Effector memory CD8-positive, alpha-beta T cell (primary cell): ENCODE results near the gene PLXNB2.
A peak's percentile ranks its signal among the peaks of the same experiment; 100 is the strongest.

Experiments
- ATAC-seq: fragments of 150-1000 bp; cut with Tn5 transposase; replicated peaks from 2 replicates; pipeline ENCODE4 v1.10.0; 2021; ENCODE audit warnings: mild to moderate bottlenecking, moderate library complexity
- DNase-seq, 3 experiments: peaks; one replicate each; pipeline ENCODE4 v3.0.0; 2021
- H3K27ac Mint-ChIP-seq, 2 donors: one replicate each; pipeline ENCODE4 v1.8.0; 2022; ENCODE audit warnings: mild to moderate bottlenecking in 2 of 2, mixed read lengths in 2 of 2, moderate library complexity in 2 of 2
- H3K27me3 Mint-ChIP-seq, 2 donors: one replicate each; pipeline ENCODE4 v1.8.0; 2022; ENCODE audit warnings: mixed read lengths in 2 of 2
- H3K36me3 Mint-ChIP-seq: one replicate; pipeline ENCODE4 v1.8.0; 2022; ENCODE audit warnings: mild to moderate bottlenecking, moderate library complexity, mixed read lengths; ENCODE audit not compliant: insufficient read depth
- H3K4me1 Mint-ChIP-seq, 2 donors: one replicate each; pipeline ENCODE4 v1.8.0; 2022; ENCODE audit warnings: low read depth in 2 of 2, mixed read lengths in 2 of 2
- H3K4me3 Mint-ChIP-seq, 2 donors: one replicate each; pipeline ENCODE4 v1.8.0; 2022; ENCODE audit warnings: mild to moderate bottlenecking in 2 of 2, mixed read lengths in 2 of 2, moderate library complexity in 2 of 2
- H3K9me3 Mint-ChIP-seq, 2 donors: one replicate each; pipeline ENCODE4 v1.8.0; 2022; ENCODE audit warnings: mixed read lengths in 2 of 2

Gene PLXNB2

GRCh38 chr22:50272044-50272802 lies 35.2 kb downstream of the PLXNB2 start:
- H3K9me3 Mint-ChIP-seq = no peaks in the 10 kb centered on the region
- ATAC-seq (no peak), DNase-seq (no peak)
- no peak overlapping the region for H3K27ac Mint-ChIP-seq
- H3K36me3 Mint-ChIP-seq = peaks cover 12% of the 10 kb centered on the region
- H3K27me3 Mint-ChIP-seq = peaks cover 0 to 7% of the 10 kb centered on the region in 2 donors
- peak overlapping the region in 1 of 2 donors; percentile 40 for H3K4me3 Mint-ChIP-seq
- H3K4me1 Mint-ChIP-seq = peaks cover 8 to 13% of the 10 kb centered on the region in 2 donors

GRCh38 chr22:50271519-50271970 lies 35.9 kb downstream of the PLXNB2 start:
- no peaks in the 10 kb centered on the region for H3K9me3 Mint-ChIP-seq
- H3K36me3 Mint-ChIP-seq = peaks cover 10% of the 10 kb centered on the region
- H3K4me1 Mint-ChIP-seq = peaks cover 8 to 13% of the 10 kb centered on the region in 2 donors
- ATAC-seq (peak; percentile 11), DNase-seq (peak; percentile 36 to 38 (median 37))
- H3K27ac Mint-ChIP-seq = no peak overlapping the region
- H3K4me3 Mint-ChIP-seq = peak overlapping the region in 1 of 2 donors; percentile 74
- H3K27me3 Mint-ChIP-seq = peaks cover 0 to 7% of the 10 kb centered on the region in 2 donors

- no peak overlapping the region for H3K27ac Mint-ChIP-seq
- H3K27me3 Mint-ChIP-seq = peaks cover 0 to 7% of the 10 kb centered on the region in 2 donors
- H3K36me3 Mint-ChIP-seq = peaks cover 7% of the 10 kb centered on the region
- H3K4me1 Mint-ChIP-seq = peaks cover 8 to 13% of the 10 kb centered on the region in 2 donors
- H3K4me3 Mint-ChIP-seq = peak overlapping the region; percentile 74 to 79
- ATAC-seq = peak; percentile 70
- H3K9me3 Mint-ChIP-seq = no peaks in the 10 kb centered on the region
- peak; percentile 69 to 74 (median 73) for DNase-seq
Observed at GRCh38 chr22:50270666-50271394, 36.6 kb downstream of the PLXNB2 start.

- H3K9me3 Mint-ChIP-seq = no peaks in the 10 kb centered on the region
- ATAC-seq (peak; percentile 71), DNase-seq (peak; percentile 54 to 67 (median 63))
- peaks cover 8 to 13% of the 10 kb centered on the region in 2 donors for H3K4me1 Mint-ChIP-seq
- no peak within 1 kb of the TSS for H3K27ac Mint-ChIP-seq
- peaks cover 0 to 7% of the 10 kb centered on the region in 2 donors for H3K27me3 Mint-ChIP-seq
- H3K4me3 Mint-ChIP-seq = peak within 1 kb of the TSS; percentile 74 to 79
- H3K36me3 Mint-ChIP-seq = peaks cover 2% of the 10 kb centered on the region
Observed at GRCh38 chr22:50269970-50270665, 37.3 kb downstream of the PLXNB2 start, which contains the start of gene MAPK11. Gene MAPK11, minus strand, starts transcription at chr22:50270380. Its CDS starts 88 bp downstream, at chr22:50270292.

- H3K9me3 Mint-ChIP-seq = no peaks in the 10 kb centered on the region
- no peak overlapping the region for H3K27ac Mint-ChIP-seq
- ATAC-seq (no peak), DNase-seq (no peak)
- peaks cover 8 to 12% of the 10 kb centered on the region in 2 donors for H3K4me1 Mint-ChIP-seq
- peaks cover 0 to 7% of the 10 kb centered on the region in 2 donors for H3K27me3 Mint-ChIP-seq
- peak overlapping the region; percentile 66 to 70 for H3K4me3 Mint-ChIP-seq
- H3K36me3 Mint-ChIP-seq = no peaks in the 10 kb centered on the region
Observed at GRCh38 chr22:50269573-50269969, 37.9 kb downstream of the PLXNB2 start.

GRCh38 chr22:50268655-50269113 lies 38.8 kb downstream of the PLXNB2 start:
- Mint-ChIP-seq H3K4me3 (peak overlapping the region; percentile 32 to 66), H3K9me3 (no peaks in the 10 kb centered on the region), H3K4me1 (peaks cover 4 to 6% of the 10 kb centered on the region in 2 donors), H3K27ac (no peak overlapping the region), H3K36me3 (no peaks in the 10 kb centered on the region), H3K27me3 (peaks cover 0 to under 1% of the 10 kb centered on the region in 2 donors)
- DNase-seq (no peak), ATAC-seq (no peak)

- H3K4me1 Mint-ChIP-seq = peaks cover 4 to 6% of the 10 kb centered on the region in 2 donors
- peak in 1 of 3 experiments; percentile 20 for DNase-seq
- H3K36me3 Mint-ChIP-seq = no peaks in the 10 kb centered on the region
- H3K27ac Mint-ChIP-seq = no peak overlapping the region
- peaks cover 6 to 8% of the 10 kb centered on the region in 2 donors for H3K27me3 Mint-ChIP-seq
- no peak for ATAC-seq
- H3K9me3 Mint-ChIP-seq = no peaks in the 10 kb centered on the region
- no peak overlapping the region for H3K4me3 Mint-ChIP-seq
Observed at GRCh38 chr22:50267591-50268390, 39.7 kb downstream of the PLXNB2 start.

GRCh38 chr22:50266994-50267393 lies 40.5 kb downstream of the PLXNB2 start:
- H3K4me1 Mint-ChIP-seq = peaks cover 8 to 9% of the 10 kb centered on the region in 2 donors
- no peak overlapping the region for H3K27ac Mint-ChIP-seq
- peaks cover 14 to 16% of the 10 kb centered on the region in 2 donors for H3K27me3 Mint-ChIP-seq
- DNase-seq (no peak), ATAC-seq (no peak)
- H3K36me3 Mint-ChIP-seq = no peaks in the 10 kb centered on the region
- no peaks in the 10 kb centered on the region for H3K9me3 Mint-ChIP-seq
- H3K4me3 Mint-ChIP-seq = no peak overlapping the region

- Mint-ChIP-seq H3K27me3 (peaks cover 16 to 20% of the 10 kb centered on the region in 2 donors), H3K27ac (no peak overlapping the region), H3K4me3 (peak overlapping the region in 1 of 2 donors; percentile 42), H3K4me1 (peaks cover 6 to 8% of the 10 kb centered on the region in 2 donors), H3K9me3 (no peaks in the 10 kb centered on the region), H3K36me3 (no peaks in the 10 kb centered on the region)
- DNase-seq (no peak), ATAC-seq (no peak)
Observed at GRCh38 chr22:50264946-50265669, 42.3 kb downstream of the PLXNB2 start.

- H3K9me3 Mint-ChIP-seq = no peaks in the 10 kb centered on the region
- H3K27ac Mint-ChIP-seq = no peak overlapping the region
- no peak overlapping the region for H3K4me3 Mint-ChIP-seq
- no peaks in the 10 kb centered on the region for H3K36me3 Mint-ChIP-seq
- DNase-seq = no peak
- H3K27me3 Mint-ChIP-seq = peaks cover 16 to 25% of the 10 kb centered on the region in 2 donors
- H3K4me1 Mint-ChIP-seq = peaks cover 6 to 8% of the 10 kb centered on the region in 2 donors
- ATAC-seq = no peak
Observed at GRCh38 chr22:50264104-50264745, 43.2 kb downstream of the PLXNB2 start.

GRCh38 chr22:50262973-50263617 lies 44.4 kb downstream of the PLXNB2 start:
- Mint-ChIP-seq H3K36me3 (no peaks in the 10 kb centered on the region), H3K27ac (no peak overlapping the region), H3K4me1 (peaks cover 6 to 9% of the 10 kb centered on the region in 2 donors), H3K27me3 (peaks cover 16 to 36% of the 10 kb centered on the region in 2 donors), H3K4me3 (peak overlapping the region in 1 of 2 donors; percentile 80), H3K9me3 (no peaks in the 10 kb centered on the region)
- DNase-seq (no peak), ATAC-seq (no peak)
